OCI-LY1 (cell line): ENCODE measurements around the gene MIGA1.

ENCODE experiments used
- H2AFZ ChIP-seq: fragments of 200-600 bp; sonication (generic), shearing (Covaris generic); 2 replicates; pipeline ENCODE4 v1.6.0; 2014; ENCODE audit warnings: antibody characterized with exemption, mild to moderate bottlenecking, low read length
- H3F3A ChIP-seq: fragments of 200-600 bp; sonication (generic), shearing (Covaris generic); 2 replicates; pipeline ENCODE4 v1.6.0; 2014; ENCODE audit warnings: mild to moderate bottlenecking, antibody characterized with exemption, low read length, moderate library complexity; ENCODE audit not compliant: insufficient read depth
- H3K27ac ChIP-seq: fragments of 200-600 bp; sonication (generic); 2 replicates; pipeline ENCODE4 v1.5.1; 2014; ENCODE audit warnings: low read length, mixed run types, mild to moderate bottlenecking, low read depth; ENCODE audit not compliant: poor library complexity, severe bottlenecking
- H3K27me3 ChIP-seq: fragments of 200-600 bp; sonication (generic); 2 replicates; pipeline ENCODE4 v1.6.0; 2014; ENCODE audit warnings: antibody characterized with exemption, mild to moderate bottlenecking, low read length, moderate library complexity; ENCODE audit not compliant: insufficient read depth
- H3K36me3 ChIP-seq: fragments of 200-600 bp; sonication (generic); 2 replicates; pipeline ENCODE4 v1.6.1; 2014; ENCODE audit warnings: mild to moderate bottlenecking, antibody characterized with exemption, low read length, moderate library complexity, mixed read lengths; ENCODE audit not compliant: insufficient read depth
- H3K4me1 ChIP-seq: fragments of 200-600 bp; sonication (generic); 2 replicates; pipeline ENCODE4 v1.5.1; 2014; ENCODE audit warnings: mild to moderate bottlenecking, low read length, moderate library complexity; ENCODE audit not compliant: insufficient read depth, severe bottlenecking
- H3K4me2 ChIP-seq: fragments of 200-600 bp; sonication (generic), shearing (Covaris generic); 2 replicates; pipeline ENCODE4 v1.6.1; 2014; ENCODE audit warnings: low read length
- H3K4me3 ChIP-seq: fragments of 200-600 bp; sonication (generic); 2 replicates; pipeline ENCODE4 v1.5.1; 2014; ENCODE audit warnings: low read length, low read depth, mild to moderate bottlenecking, mixed read lengths; ENCODE audit not compliant: poor library complexity, severe bottlenecking
- H3K79me2 ChIP-seq: fragments of 200-600 bp; shearing (Covaris generic); 2 replicates; pipeline ENCODE4 v1.6.1; 2016; ENCODE audit warnings: mixed run types, low read length, mixed read lengths; ENCODE audit not compliant: insufficient read depth
- H3K9ac ChIP-seq: fragments of 200-600 bp; sonication (generic), shearing (Covaris generic); 2 replicates; pipeline ENCODE4 v1.6.1; 2014; ENCODE audit warnings: mild to moderate bottlenecking, low read length, mixed read lengths
- H3K9me2 ChIP-seq: fragments of 200-600 bp; sonication (generic), shearing (Covaris generic); 2 replicates; pipeline ENCODE4 v1.6.1; 2014; ENCODE audit warnings: low read depth, mild to moderate bottlenecking, low read length, mixed read lengths
- H3K9me3 ChIP-seq: fragments of 200-600 bp; shearing (Covaris generic); 2 replicates; pipeline ENCODE4 v1.6.1; 2014; ENCODE audit warnings: low read length, mixed read lengths
- H4K20me1 ChIP-seq: fragments of 200-600 bp; sonication (generic), shearing (Covaris generic); 2 replicates; pipeline ENCODE4 v1.6.0; 2016; ENCODE audit warnings: mild to moderate bottlenecking, low read length; ENCODE audit not compliant: insufficient read depth
- CTCF ChIP-seq: fragments of 200-600 bp; sonication (generic), shearing (Covaris generic); IDR thresholded peaks from 2 replicates; pipeline ENCODE4 v1.5.1; 2017; ENCODE audit warnings: mild to moderate bottlenecking, antibody characterized with exemption, low read length, moderate library complexity, mixed read lengths
- EZH2 ChIP-seq: fragments of 200-600 bp; sonication (generic), shearing (Covaris generic); IDR thresholded peaks from 2 replicates; pipeline ENCODE4 v1.8.0; 2017; ENCODE audit warnings: borderline replicate concordance, mixed run types, mild to moderate bottlenecking, antibody characterized with exemption, low read length, moderate library complexity, mixed read lengths

MIGA1 gene

GRCh38 chr1:77881061-77881460 lies 101.6 kb downstream of the MIGA1 start:
- no peak overlapping the region for H3K27ac ChIP-seq
- H3K9ac ChIP-seq: no peak overlapping the region
- H3K9me3 ChIP-seq: no peaks in the 10 kb centered on the region
- H3K4me1 ChIP-seq: no peaks in the 10 kb centered on the region
- no peak overlapping the region for H3K4me2 ChIP-seq
- H3K27me3 ChIP-seq: no peaks in the 10 kb centered on the region
- no peak overlapping the region for H3K4me3 ChIP-seq
- no peaks in the 10 kb centered on the region for H3K9me2 ChIP-seq
- TF ChIP-seq EZH2 (no peak), CTCF (no peak)
- H3K79me2 ChIP-seq: no peaks in the 10 kb centered on the region
- no peak overlapping the region for H2AFZ ChIP-seq
- H3K36me3 ChIP-seq: no peaks in the 10 kb centered on the region; the same call in 1 of the 2 replicates
- no peaks in the 10 kb centered on the region for H4K20me1 ChIP-seq
- H3F3A ChIP-seq: no peaks in the 10 kb centered on the region

GRCh38 chr1:77882411-77882810 lies 103.0 kb downstream of the MIGA1 start:
- H3F3A ChIP-seq: no peaks in the 10 kb centered on the region
- H2AFZ ChIP-seq: no peak overlapping the region
- no peaks in the 10 kb centered on the region for H3K4me1 ChIP-seq
- H3K9me2 ChIP-seq: no peaks in the 10 kb centered on the region
- H3K4me2 ChIP-seq: no peak overlapping the region
- H3K9ac ChIP-seq: no peak overlapping the region
- no peaks in the 10 kb centered on the region for H3K27me3 ChIP-seq
- no peaks in the 10 kb centered on the region for H4K20me1 ChIP-seq
- H3K4me3 ChIP-seq: no peak overlapping the region
- H3K79me2 ChIP-seq: no peaks in the 10 kb centered on the region
- no peak for TF ChIP-seq EZH2
- TF ChIP-seq CTCF: no peak
- no peaks in the 10 kb centered on the region; the same call in 1 of the 2 replicates for H3K36me3 ChIP-seq
- H3K27ac ChIP-seq: no peak overlapping the region
- no peaks in the 10 kb centered on the region for H3K9me3 ChIP-seq

- Histone ChIP-seq H4K20me1 (no peaks in the 10 kb centered on the region), H2AFZ (no peak within 1 kb of the TSS), H3F3A (no peaks in the 10 kb centered on the region), H3K9me2 (no peaks in the 10 kb centered on the region), H3K36me3 (no peaks in the 10 kb centered on the region), H3K4me1 (peaks cover 15% of the 10 kb centered on the region), H3K27ac (no peak within 1 kb of the TSS), H3K4me3 (peak within 1 kb of the TSS; percentile 56), H3K79me2 (no peaks in the 10 kb centered on the region), H3K9ac (peak within 1 kb of the TSS; percentile 32; the same call in 1 of the 2 replicates), H3K27me3 (no peaks in the 10 kb centered on the region; the same call in 1 of the 2 replicates), H3K9me3 (no peaks in the 10 kb centered on the region), H3K4me2 (peak within 1 kb of the TSS; percentile 77)
- TF ChIP-seq EZH2 (no peak), CTCF (no peak)
Measured at GRCh38 chr1:77888081-77888780, 108.8 kb downstream of the MIGA1 start, which contains the start of gene NEXN. Gene NEXN (plus strand): TSS chr1:77888624. CDS start chr1:77916107, 27,483 bp downstream.
